ENCODE results near the gene TUBB4A.

- no peak for TF ChIP-seq POLR2A (IDR thresholded peaks at IDR 0.05)
- no peak for TF ChIP-seq CTCF (IDR thresholded peaks at IDR 0.05)
- no peak for TF ChIP-seq EP300 (IDR thresholded peaks at IDR 0.05)
- TF ChIP-seq POLR2AphosphoS5 (IDR thresholded peaks at IDR 0.05): no peak
These were observed 3.6 kb downstream of the TUBB4A start for GRCh38 chr19:6498294-6499036.
